KMS-11 (cell line): Measurements from ENCODE around the gene CD151.
A peak's percentile ranks its signal among the peaks of the same experiment; 100 is the strongest.

Experiments used
- H2AFZ ChIP-seq: fragments of 200-600 bp; sonication (generic); 2 replicates; pipeline ENCODE4 v1.6.1; 2016; ENCODE audit warnings: antibody characterized with exemption, mixed run types, low read depth
- H3K27ac ChIP-seq: fragments of 200-600 bp; sonication (generic); 2 replicates; pipeline ENCODE4 v1.6.1; 2016; ENCODE audit warnings: mild to moderate bottlenecking, mixed run types
- H3K27me3 ChIP-seq: fragments of 200-600 bp; sonication (generic); 2 replicates; pipeline ENCODE4 v1.6.1; 2017; ENCODE audit warnings: mild to moderate bottlenecking, low read depth, mixed run types, moderate library complexity; ENCODE audit not compliant: insufficient read depth
- H3K36me3 ChIP-seq: fragments of 200-600 bp; sonication (generic); 2 replicates; pipeline ENCODE4 v1.6.1; 2017; ENCODE audit warnings: mild to moderate bottlenecking, mixed run types; ENCODE audit not compliant: insufficient read depth
- H3K4me1 ChIP-seq: fragments of 200-600 bp; sonication (generic); 2 replicates; pipeline ENCODE4 v1.6.1; 2016; ENCODE audit warnings: mild to moderate bottlenecking, low read depth, mixed run types; ENCODE audit not compliant: poor library complexity, severe bottlenecking
- H3K4me2 ChIP-seq: fragments of 200-600 bp; sonication (generic); 2 replicates; pipeline ENCODE4 v1.7.0; 2016; ENCODE audit warnings: mild to moderate bottlenecking, mixed run types
- H3K4me3 ChIP-seq: fragments of 200-600 bp; sonication (generic); IDR thresholded peaks from 2 replicates; pipeline ENCODE4 v1.6.1; 2017; ENCODE audit warnings: low read depth, low read length, mixed read lengths; ENCODE audit not compliant: insufficient read depth
- H3K79me2 ChIP-seq: fragments of 200-600 bp; sonication (generic); 2 replicates; pipeline ENCODE4 v1.6.1; 2016; ENCODE audit warnings: low read depth, mixed run types; ENCODE audit not compliant: insufficient read depth
- H3K9ac ChIP-seq: fragments of 200-600 bp; sonication (generic); 2 replicates; pipeline ENCODE4 v1.6.1; 2016; ENCODE audit warnings: mild to moderate bottlenecking, mixed run types
- H4K20me1 ChIP-seq: fragments of 200-600 bp; sonication (generic); 2 replicates; pipeline ENCODE4 v1.6.1; 2016; ENCODE audit warnings: mild to moderate bottlenecking, mixed run types; ENCODE audit not compliant: insufficient read depth
- CTCF ChIP-seq: fragments of 200-600 bp; sonication (generic); conservative IDR thresholded peaks from 2 replicates; pipeline ENCODE4 v1.6.1; 2017; ENCODE audit warnings: low read depth, mild to moderate bottlenecking, antibody characterized with exemption, low read length, moderate library complexity, mixed read lengths

Gene CD151

DNA sequence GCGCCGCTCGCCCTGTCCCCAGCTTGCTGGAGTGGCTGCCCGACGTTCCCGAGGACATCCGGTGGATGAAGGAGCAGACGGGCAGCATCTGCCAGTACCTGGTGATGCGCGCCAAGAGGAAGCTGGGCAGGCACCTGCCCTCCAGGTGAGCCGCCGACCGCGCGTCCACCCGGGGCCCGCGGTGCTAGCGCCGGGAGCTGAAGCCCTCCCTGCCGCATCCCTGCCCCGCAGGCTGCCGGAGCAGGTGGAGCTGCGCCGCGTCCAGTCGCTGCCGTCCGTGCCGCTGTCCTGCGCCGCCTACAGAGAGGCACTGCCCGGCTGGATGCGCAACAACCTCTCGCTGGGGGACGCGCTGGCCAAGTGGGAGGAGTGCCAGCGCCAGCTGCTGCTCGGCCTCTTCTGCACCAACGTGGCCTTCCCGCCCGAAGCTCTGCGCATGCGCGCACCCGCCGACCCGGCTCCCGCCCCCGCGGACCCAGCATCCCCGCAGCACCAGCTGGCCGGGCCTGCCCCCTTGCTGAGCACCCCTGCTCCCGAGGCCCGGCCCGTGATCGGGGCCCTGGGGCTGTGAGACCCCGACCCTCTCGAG is 8.4 kb upstream of the CD151 start:
- Histone ChIP-seq H3K4me2 (no peak overlapping the region), H3K9ac (no peak overlapping the region), H3K4me1 (peaks cover 39% of the 10 kb centered on the region), H3K79me2 (no peaks in the 10 kb centered on the region; the same call in 1 of the 2 replicates), H3K27me3 (peaks cover 13% of the 10 kb centered on the region), H3K27ac (no peak overlapping the region), H2AFZ (no peak overlapping the region), H4K20me1 (no peaks in the 10 kb centered on the region), H3K36me3 (no peaks in the 10 kb centered on the region), H3K4me3 (no peak overlapping the region)
- TF ChIP-seq CTCF, result no peak

GRCh38 chr11:824942-825341 is 7.8 kb upstream of the CD151 start:
- no peak overlapping the region for H3K9ac ChIP-seq
- H3K36me3 ChIP-seq, result no peaks in the 10 kb centered on the region
- peaks cover 18% of the 10 kb centered on the region for H3K27me3 ChIP-seq
- H3K27ac ChIP-seq, result no peak overlapping the region
- TF ChIP-seq CTCF, result no peak
- no peak overlapping the region for H2AFZ ChIP-seq
- no peaks in the 10 kb centered on the region; the same call in 1 of the 2 replicates for H3K79me2 ChIP-seq
- H3K4me1 ChIP-seq, result peaks cover 45% of the 10 kb centered on the region
- no peak overlapping the region for H3K4me3 ChIP-seq
- H3K4me2 ChIP-seq, result no peak overlapping the region
- no peaks in the 10 kb centered on the region for H4K20me1 ChIP-seq

GRCh38 chr11:825366-826226 is 7.2 kb upstream of the CD151 start:
- Histone ChIP-seq H3K4me2 (no peak overlapping the region), H3K36me3 (no peaks in the 10 kb centered on the region), H3K27ac (no peak overlapping the region), H2AFZ (no peak overlapping the region), H3K27me3 (peaks cover 23% of the 10 kb centered on the region), H3K79me2 (no peaks in the 10 kb centered on the region; the same call in 1 of the 2 replicates), H3K9ac (no peak overlapping the region), H4K20me1 (no peaks in the 10 kb centered on the region), H3K4me3 (no peak overlapping the region), H3K4me1 (peaks cover 48% of the 10 kb centered on the region)
- TF ChIP-seq CTCF, result no peak

- H3K4me3 ChIP-seq, result no peak overlapping the region
- peaks cover 48% of the 10 kb centered on the region for H3K4me1 ChIP-seq
- H3K27me3 ChIP-seq, result peaks cover 25% of the 10 kb centered on the region
These were observed 6.5 kb upstream of the CD151 start for GRCh38 chr11:826227-826621.

More at GRCh38 chr11:826227-826621, 6.5 kb upstream of the CD151 start:
- H3K79me2 ChIP-seq, result no peaks in the 10 kb centered on the region
- H2AFZ ChIP-seq, result no peak overlapping the region
- no peak for TF ChIP-seq CTCF
- no peak overlapping the region for H3K27ac ChIP-seq
- H3K36me3 ChIP-seq, result no peaks in the 10 kb centered on the region
- H4K20me1 ChIP-seq, result no peaks in the 10 kb centered on the region
- peak overlapping the region; percentile 98; the same call in 1 of the 2 replicates for H3K4me2 ChIP-seq
- H3K9ac ChIP-seq, result no peak overlapping the region; the same call in 1 of the 2 replicates
